ENCODE data around the gene SESN1.
A peak's percentile ranks its signal among the peaks of the same experiment; 100 is the strongest.
"Not testable (repeated sequence)": the region's sequence is repeated elsewhere in the genome, so short reads cannot be mapped to it uniquely, and the experiment has no call there.

Gene SESN1

DNA sequence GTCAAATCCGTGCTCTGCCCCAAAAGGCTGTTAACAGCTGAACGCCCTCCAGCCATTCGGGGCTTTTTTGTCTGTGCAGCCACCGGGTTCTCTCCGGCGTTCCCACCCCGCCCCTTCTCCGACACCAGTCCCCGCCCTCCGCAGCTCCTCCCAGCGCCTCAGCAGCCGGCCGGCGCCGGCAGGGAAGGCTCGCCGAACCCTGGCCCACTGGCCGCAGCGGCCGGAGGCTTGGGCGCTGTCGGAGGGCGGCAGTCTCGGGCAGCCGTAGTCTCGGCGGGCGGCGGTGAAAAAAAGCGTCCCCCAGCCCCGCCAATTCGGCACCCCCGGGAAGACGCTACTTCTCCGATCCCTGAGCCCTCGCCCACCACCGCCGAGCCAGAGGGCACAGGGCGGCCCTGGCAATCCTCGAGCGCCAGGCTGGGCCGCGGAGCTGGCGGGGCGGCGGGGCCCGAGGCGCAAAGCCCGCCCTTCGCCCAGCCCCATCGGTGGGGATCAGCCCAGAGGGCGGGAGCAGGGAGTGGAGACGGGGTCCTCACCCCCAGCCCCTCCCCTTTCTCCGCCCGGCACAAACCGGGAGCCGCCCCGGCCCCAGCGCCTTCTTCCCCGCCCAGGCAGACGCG, at the start of gene SESN1:
TSS of gene SESN1 (minus strand) at position 431 of the 620 bp plus-strand sequence. CDS start 773 bp downstream, outside the sequence.
- peak; percentile 88 for DNase-seq

DNA sequence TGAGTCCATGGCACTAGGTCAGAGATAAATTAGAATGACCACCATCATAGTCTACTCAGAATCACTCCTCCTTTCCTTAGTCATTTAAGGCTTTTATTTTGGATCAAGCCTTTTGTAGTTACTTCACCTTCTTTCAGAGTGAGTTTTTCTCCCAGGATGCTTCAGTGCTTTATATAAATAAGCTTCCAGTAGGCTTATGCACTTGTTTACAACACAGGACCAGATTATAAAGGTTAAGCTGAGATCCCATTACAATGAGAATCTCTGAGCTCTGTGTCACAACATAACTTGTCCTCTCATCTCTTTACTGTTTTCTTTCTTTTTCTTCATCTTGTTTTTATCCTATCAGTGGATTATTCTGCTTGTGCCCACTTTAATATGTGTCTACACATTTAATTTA, 48.5 kb upstream of the SESN1 start:
- DNase-seq, result no peak

DNA sequence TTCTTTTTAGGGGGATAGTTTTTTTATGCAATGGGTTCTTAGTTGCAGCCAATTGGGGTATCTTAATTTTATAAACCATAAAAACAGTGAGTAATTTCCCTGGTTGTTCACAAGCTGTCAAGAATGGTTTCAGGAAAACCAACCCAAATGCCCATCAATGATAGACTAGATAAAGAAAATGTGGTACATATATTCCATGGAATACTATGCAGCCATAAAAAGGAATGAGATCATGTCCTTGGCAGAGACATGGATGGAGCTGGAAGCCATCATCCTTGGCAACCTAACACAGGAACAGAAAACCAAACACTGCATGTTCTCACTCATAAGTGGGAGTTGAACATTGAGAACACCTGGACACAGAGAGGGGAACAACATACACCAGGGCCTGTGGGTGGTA, 47.4 kb upstream of the SESN1 start:
- DNase-seq, result not testable (repeated sequence)

DNA sequence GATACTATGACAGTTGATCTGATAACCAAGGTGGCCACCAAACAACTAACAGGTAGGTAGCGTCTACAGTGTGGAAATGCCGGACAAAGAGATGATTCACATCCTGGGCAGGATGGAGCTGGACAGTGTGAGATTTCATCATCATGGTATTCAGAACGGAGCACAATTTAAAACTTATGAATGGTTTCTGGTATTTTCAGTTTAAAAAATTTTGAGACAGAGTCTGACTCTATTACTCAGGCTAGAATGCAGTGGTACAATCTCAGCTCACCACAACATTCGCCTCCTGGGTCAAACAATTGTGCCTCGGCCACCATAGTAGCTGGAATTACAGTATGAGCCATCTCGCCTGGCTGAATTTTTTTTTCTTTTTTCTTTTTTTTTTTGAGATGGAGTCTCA, 44.5 kb upstream of the SESN1 start:
- no peak for DNase-seq

DNA sequence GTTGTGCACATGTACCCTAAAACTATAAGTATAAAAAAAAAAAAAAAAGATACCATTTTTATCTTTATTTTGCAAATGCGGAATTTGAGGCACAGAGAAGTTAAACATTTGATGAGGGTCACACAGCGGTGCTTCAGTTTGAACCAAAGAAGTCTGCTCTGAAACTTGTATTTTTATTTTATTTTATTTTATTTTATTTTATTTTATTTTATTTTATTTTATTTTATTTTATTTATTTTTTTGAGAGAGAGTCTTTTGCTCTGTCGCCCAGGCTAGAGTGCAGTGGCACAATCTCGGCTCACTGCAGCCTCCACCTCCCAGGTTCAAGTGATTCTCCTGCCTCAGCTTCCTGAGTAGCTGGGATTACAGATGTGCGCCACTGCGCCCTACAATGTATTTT, 41.9 kb upstream of the SESN1 start:
- not testable (repeated sequence) for DNase-seq

DNA sequence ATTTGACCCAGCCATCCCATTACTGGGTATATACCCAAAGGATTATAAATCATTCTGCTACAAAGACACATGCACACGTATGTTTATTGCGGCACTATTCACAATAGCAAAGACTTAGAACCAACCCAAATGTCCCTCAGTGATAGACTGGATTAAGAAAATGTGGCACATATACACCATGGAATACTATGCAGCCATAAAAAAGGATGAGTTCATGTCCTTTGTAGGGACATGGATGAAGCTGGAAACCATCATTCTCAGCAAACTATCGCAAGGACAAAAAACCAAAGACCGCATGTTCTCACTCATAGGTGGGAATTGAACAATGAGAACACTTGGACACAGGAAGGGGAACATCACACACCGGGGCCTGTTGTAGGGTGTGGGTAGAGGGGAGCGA, 41.4 kb upstream of the SESN1 start:
- DNase-seq, result not testable (repeated sequence)

DNA sequence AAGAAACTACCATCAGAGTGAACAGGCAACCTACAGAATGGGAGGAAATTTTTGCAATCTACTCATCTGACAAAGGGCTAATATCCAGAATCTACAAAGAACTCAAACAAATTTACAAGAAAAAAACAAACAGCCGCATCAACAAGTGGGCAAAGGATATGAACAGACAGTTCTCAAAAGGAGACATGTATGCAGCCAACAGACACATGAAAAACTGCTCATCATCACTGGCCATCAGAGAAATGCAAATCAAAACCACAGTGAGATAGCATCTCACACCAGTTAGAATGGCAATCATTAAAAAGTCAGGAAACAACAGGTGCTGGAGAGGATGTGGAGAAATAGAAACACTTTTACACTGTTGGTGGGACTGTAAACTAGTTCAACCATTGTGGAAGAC, 41.0 kb upstream of the SESN1 start:
- not testable (repeated sequence) for DNase-seq

DNA sequence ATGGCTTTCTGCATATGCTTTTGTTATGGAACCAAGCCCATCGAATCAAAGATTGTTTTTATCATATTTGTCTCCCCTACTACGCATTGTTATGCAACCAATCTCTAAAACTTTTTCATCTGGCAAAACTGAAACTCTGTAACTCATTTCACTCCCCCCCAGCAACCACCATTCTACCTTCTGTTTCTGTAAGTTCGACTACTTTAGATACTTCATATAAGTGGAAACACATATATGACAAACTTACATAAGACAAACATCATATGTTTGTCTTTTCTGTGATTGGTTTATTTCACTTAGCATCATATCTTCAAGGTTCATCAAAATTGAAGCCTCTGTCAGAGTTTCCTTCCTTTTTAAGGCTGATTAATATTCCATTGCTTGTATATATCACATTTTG, 35.4 kb upstream of the SESN1 start:
- DNase-seq, result no peak

DNA sequence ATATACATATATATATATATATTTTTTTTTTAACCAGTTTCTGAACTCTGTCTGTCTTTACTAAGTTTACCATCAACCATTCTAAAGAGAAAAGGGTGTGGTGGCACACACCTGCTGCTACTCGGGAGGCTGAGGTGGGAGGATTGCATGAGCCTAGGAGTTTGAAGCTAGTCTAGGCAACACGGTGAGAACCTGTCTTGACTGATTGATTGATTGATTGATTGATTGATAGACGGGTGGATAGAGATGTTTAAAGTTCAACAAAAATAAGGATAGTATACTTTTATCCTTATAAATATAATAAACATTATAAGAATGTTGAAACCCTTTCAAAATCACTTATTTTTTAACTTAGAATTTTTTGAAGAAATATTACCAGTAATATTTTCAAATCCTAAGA, 30.9 kb upstream of the SESN1 start:
- no peak for DNase-seq

DNA sequence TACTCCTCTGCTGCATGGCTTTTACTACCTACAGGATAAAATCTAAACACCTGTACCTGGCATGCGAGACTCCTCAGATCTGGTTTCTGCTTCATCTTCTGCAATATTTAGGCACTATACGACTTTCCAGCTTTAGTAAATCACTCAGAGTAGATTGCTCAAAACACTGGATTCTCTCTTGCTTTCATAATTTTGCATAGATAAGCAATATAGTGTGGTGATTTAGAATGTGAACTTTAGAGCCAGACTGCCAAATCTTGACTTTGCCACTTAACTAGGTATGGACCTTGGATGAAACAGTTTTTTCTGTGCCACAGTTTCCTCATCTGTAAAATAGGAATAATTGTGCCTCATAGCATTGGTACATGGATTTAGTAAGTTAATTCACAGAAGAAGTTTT, 29.6 kb upstream of the SESN1 start:
- DNase-seq, result no peak

DNA sequence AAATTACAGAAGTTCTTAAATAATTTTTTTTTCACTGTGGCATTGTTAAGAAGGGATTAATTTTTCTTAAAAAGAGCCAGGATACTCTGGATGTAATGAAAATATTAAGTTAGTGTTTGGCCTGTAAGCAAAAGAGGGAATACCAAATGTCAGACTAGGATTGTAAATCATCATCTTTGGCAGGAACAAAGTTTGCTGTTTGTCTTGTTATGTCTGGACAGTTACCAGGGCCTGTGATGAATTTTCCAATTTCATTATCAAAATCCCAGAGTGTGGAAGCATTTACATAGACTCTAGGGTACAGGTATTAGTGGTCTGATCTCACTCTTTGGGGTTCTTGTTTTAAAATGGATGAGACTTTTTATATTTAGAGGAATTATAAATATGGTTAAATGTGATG, 26.8 kb upstream of the SESN1 start:
- no peak for DNase-seq

DNA sequence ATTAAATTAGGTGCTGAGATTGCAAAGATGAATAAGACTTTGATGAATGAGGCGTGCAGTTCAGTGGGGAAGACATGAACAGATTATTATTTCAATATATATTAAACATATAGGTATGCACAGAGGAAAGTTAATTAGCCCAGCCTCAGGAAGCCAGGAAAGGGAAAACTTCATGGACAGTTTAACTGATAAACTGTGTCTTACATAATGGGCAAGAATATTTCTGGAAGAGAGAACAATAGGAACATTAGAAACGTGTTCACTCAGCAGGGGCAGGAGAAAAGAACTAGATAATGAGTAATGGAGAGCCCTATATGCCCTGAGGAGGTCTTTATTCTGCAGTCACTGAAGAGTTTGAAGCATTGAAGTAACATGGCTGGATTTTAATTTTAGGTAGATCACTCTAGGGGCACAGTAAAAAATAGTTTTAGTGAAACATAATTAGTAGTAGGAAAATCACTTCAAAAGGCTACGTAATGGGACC, 24.3 kb upstream of the SESN1 start:
- no peak for DNase-seq

DNA sequence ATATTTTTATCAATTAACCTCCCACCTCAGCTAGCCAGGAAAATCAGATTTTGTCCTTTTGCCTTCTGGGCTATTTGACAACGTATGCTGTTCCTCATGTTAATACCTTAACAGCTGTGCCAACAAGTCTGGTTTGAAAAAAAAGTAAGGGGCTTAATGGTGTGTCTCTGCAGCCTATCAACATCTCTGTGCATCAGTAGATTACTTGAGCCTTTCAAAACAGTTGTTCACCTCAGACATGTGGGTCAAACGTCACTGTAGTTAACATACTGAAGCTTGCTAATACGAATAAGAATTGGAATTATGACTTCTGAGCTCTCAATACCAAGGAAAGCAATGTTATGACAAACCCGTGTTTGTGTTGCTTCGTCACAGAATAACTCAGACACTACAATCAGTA, 23.7 kb upstream of the SESN1 start:
- DNase-seq, result no peak

DNA sequence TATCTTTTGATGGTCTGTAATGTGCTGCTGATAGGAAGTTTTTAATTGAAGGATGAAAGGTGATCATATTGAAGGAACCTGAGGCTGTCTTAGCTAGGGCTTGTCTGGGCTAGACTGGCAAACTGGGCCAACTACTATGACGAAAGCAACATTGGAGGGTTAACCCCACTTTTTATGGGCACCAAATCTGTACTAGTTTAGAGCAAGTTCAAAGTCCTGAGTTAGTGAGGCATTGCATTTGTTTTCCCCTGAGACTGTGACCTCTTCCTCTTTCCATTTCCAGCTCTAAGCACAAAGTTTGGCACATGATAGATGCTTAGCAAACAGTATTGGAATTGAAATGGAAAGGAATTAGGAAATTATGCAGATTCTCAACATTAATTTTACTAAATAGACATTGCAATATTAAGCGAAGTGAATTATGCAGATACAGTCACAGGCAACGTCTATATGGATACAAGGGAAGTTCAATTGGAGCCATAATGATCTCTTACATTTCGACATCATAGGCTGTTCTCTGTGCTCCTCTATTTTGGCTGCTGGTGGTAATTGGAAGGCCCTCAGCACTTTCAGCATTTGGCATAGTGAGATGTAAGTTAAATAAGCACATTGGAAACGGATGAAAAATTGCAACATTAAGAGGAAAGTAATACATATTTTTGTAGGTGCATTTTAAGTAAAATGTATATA, 22.8 kb upstream of the SESN1 start:
- DNase-seq, result no peak

DNA sequence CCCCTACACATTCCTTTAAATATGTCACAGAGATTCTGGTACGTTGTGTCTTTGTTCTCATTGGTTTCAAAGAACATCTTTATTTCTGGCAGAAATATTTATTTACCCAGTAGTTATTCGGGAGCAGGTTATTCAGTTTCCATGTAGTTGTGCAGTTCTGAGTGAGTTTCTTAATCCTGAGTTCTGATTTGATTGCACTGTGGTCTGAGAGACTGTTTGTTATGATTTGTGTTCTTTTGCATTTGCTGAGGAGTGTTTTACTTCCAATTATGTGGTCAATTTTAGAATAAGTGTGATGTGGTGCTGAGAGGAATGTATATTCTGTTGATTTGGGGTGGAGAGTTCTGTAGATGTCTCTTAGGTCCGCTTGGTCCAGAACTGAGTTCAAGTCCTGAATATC, 18.0 kb upstream of the SESN1 start:
- DNase-seq, result not testable (repeated sequence)

DNA sequence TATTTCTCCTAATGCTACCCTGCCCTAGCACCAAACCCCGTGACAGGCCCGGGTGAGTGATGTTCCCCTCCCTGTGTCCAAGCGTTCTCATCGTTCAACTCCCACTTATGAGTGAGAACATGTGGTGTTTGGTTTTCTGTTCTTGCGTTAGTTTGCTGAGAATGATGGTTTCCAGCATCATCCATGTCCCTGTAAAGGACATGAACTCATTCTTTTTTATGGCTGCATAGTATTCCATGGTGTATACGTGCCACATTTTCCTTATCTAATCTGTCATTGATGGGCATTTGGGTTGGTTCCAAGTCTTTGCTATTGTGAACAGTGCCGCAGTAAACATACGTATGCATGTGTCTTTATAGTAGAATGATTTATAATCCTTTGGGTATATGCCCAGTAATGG, 15.0 kb upstream of the SESN1 start:
- not testable (repeated sequence) for DNase-seq

DNA sequence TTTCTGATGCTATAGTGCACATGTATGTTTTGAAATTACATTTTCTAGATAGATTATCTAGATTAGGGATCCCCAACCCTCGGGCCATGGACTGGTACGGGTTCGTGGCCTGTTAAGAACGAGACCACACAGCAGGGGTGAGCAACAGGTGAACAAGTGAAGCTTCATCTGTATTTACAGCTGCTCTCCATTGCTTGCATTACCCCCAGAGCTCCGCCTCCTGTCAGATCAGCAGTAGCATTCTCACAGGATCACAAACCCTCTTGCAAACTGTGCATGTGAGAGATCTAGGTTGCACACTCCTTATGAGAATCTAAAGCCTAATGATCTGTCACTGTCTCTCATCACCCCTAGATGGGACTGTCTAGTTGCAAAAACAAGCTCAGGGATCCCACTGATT, 11.0 kb upstream of the SESN1 start:
- DNase-seq, result no peak

DNA sequence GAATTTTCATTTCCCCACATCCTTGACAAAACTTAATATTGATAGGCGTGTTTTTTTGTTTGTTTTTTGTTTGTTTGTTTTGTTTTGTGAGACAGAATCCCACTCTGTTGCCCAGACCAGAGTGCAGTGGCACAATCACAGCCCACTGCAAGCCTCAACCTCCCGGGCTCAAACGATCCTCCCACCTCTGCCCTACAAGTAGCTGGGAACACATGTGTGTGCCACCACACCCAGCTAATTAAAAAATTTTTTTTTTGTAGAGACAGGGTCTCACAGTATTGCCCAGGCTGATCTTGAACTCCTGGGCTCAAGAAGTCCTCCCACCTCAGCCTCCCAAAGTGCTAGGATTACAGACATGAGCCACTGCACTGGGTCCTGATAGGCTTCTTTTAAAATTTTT, 9.9 kb upstream of the SESN1 start:
- DNase-seq, result no peak

DNA sequence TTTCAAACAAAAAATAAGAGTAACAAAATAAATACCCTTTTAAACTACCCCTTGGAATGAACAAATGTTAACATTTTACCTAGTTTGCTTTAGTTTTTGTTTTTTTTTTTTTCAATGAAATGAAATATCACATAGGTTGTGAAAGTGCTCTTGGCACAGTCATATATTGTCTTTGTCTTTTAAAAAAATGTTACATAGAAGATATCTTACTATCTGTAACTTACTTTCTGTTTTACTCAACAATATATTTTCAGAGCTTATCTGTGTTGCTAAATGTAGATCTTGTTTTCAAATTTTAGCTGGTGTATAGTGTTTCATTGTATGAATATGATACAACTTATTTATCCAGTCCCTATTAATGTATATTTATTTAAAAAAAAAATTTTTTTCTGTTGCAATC, 9.3 kb upstream of the SESN1 start:
- DNase-seq, result no peak

DNA sequence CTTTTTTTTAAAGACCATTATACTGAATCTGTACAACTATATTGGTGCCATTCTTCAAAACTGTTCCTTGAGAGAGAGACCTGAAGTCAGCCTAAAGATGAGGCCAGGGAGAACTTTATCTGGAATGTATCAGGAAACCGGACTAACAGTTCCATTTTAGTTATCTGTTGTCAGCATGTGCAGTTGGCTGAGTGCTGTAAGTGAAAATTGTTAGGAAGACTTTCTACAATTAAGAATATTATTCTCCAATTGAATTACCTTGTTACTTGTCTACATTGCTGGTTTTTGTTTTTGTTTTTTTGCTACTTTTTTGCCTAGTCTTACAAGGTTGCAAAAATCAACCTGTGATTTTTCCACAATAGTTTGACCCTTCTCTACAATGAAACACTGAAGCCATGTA, 8.1 kb upstream of the SESN1 start:
- no peak for DNase-seq

DNA sequence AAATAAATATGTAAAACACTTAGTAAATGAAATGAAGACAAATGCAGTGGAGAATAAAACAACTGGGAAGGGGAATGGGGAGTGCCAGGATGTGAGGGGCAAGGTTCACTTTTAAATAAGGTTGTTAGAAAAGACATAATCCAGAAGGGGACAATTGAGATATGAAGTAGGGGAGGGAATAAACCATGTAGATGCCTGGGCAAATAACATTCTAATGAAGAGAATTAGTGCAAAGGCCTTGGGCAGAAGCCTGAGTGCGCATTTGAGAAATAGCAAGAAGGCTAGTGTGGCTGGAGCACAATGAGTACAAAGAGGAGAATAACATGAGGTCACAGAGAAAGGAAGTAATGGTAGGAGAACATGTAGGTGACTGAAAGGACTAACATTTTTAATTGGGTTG, 3.0 kb upstream of the SESN1 start:
- DNase-seq, result no peak

DNA sequence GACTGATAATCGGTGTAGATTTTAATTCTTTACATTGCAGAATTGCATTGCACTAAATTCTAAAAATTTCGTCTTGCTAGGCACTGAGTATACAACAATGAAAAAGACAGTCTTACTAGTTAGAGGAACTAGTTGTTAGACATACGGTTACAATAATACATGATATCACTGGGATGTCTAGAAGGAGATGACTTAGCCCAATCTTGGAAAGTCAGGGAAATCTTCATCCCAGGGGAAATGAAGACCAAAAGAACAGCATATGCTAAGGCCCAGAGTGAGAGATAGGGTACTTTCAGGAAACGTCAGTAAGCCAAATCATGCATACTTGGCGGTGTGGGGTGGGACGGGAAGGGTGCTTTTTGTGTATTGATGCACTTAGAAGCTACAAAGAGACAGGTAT, 1.6 kb upstream of the SESN1 start:
- no peak for DNase-seq

DNA sequence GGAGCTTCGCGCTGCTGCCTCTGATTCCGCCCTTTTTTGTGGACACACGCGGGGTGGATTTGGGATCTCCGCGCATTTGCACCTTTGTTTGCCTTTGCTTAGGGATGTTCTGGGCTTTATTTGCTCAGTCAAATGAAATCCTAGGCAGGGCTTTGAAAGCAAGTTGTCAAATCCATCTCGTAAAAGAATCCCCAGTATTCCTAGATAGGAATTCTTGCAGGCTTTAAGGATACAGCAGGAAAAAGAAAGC, 1.1 kb upstream of the SESN1 start:
- no peak for DNase-seq

DNA sequence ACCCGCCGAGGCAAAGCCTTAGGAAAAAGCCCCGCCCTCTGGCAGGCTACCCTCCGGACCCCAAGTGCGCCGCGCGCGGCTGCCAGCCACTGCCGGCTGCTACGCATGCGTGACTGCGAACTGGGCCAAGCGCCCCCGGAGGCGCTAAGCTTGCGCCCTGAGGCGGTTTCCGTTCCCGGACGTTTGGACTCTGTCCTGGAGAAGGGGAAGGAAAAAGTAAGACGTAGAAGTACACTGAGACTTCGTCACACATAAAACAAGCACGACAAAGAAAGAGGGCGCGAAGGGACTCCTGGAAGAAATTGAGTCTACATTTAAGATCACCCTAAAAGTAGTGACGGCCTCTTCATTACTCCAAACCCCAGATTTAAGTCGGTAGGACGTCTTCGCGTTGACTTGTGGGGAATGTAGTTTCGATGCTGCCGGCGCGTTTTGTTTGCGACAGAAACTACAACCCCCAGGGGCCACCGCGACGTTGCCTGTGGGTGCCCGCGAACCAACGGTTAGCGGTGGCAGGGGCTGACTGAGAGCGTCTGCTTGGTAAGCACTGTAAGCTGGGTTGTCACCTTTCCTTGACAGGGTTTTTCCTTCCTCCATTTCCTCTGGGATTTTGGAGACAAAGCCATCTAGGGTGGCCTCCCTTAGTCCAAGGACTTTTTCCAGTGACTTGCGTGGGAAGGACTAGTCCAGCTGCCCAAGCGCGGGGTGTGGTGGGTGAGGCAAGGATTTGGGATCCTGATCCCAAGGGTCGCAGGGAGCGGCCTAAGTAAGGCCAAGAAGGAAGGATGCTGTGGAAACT, 589 bp upstream of the SESN1 start, which contains the start of gene CEP57L1:
TSS of gene CEP57L1 (plus strand) at position 472 of the 799 bp plus-strand sequence. CDS start 49,715 bp downstream, outside the sequence.
- peak; percentile 96 for DNase-seq

Data from CD4-positive, alpha-beta T cell treated with Interleukin-12 subunit alpha and Interleukin-12 subunit beta, for 1 hour (primary cell).